NK-92 treated with Interleukin-12 subunit alpha and Interleukin-12 subunit beta, amount 100 ng/mL, for 24 hours (cell line): ENCODE data around the gene KDM4B.

Experiments
- DNase-seq: peaks from one replicate; lab custom pipeline; 2025; lab: John Stamatoyannopoulos, UW

Gene KDM4B

DNA sequence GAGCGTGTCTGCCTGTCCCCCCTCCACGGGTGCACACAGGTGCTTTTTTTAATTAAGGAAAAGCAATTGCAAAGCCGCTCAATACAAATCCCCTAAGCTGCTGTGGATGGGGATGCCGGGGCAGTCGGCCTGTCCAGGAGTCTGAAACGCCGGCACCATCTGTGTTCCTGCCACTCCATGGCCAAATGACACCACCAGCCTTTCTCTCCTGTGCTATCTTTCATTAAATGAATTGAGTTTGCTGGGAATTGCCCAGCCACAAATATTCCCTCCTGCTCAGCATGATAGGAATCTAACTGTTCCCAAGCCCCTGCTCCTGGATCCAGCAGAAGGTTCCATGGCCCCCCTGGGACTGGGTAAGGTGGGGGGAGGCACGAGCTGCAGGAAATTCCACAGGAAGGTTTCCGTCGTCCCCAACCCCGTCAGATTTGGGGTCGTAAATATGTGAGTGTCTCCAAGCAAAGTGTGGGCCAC, 139.2 kb downstream of the KDM4B start:
- DNase-seq, result no peak

DNA sequence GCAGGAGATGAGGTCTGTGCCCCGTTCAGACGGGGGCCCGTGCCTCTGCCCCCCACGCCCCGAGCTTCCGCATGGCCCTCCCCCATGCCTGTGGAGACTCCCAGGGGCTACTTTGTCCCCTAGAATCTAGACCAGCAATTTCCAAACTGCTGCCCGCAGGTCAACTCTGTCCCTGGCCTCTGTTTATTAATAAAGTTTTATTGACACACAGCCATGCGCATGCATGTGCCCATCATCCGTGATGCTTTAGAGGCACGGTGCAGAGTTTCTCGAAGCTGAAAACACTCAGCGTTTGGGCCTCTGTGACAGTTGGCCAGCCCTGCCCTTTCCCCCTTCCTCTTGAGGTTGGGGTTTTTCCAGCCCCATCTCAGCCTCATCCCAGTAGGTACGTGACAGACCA, 140.0 kb downstream of the KDM4B start:
- DNase-seq, result no peak

DNA sequence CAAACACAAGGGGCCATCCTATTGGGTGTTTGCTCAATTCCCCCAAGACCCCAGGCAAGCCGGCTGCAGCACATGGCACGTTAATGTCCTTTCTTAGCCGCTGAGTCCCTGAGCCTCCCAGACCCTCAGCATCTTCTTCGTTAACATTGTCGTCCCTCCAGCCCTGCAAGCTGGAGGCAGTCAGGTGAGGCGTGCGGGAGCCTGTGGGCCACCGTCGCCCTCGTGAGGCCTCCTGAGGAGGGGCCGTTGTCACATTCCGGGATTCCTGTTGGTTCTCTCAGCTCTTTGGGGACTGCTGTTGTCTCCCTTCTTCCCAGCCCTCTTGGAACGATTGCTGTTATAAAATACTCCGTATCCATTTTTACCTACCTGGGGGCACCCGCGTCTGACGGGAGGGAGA, 140.6 kb downstream of the KDM4B start:
- DNase-seq, result no peak

DNA sequence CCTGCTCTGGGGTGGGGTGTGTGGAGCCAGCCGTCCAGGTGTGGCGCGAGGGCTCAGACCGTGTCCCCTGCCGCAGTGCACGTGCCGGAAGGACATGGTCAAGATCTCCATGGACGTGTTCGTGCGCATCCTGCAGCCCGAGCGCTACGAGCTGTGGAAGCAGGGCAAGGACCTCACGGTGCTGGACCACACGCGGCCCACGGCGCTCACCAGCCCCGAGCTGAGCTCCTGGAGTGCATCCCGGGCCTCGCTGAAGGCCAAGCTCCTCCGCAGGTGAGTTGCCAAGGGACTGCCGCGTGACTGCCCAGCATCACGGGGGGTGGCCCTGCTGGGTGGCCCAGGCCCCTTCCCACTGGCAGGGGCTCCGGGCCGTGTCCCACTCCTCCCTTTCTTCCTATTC, 141.6 kb downstream of the KDM4B start:
- no peak for DNase-seq

DNA sequence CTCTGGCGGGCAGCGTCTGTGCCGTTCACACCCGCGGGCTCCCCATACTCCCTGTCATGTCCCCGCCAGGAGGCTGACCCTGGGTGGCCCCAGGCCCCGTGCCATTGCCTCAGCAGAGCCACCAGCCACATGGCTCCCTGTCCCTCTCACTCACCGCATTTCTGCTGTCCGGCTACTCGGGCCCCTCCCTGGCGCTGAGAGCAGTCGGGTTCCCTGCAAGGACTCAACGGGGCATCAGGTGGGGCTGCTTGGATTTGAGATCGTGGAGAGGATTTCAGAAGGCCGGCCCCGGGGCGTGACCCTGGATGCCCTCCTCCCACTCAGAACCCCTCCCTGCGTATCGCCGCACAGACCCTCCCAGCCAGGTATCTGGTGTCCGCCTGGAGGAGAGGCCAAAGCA, 142.1 kb downstream of the KDM4B start:
- no peak for DNase-seq

DNA sequence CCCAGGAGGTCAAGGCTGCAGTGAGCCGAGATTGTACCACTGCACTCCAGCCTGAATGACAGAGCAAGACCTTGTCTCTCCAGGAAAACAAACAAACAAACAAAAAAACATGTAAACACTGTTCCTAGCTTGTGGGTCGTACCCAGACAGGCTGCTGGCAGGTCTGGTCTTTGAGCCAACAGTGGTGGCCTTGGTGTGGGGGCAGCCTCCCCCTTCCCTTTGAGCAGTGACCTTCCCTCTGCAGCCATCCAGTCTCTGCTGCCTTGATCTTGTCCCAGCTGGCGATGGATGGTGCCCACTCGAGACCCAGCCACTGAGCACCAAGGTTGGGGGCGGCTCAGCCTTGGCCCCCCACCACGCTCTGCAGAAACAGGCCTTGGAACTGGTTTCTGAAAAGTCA, 143.3 kb downstream of the KDM4B start:
- no peak for DNase-seq

DNA sequence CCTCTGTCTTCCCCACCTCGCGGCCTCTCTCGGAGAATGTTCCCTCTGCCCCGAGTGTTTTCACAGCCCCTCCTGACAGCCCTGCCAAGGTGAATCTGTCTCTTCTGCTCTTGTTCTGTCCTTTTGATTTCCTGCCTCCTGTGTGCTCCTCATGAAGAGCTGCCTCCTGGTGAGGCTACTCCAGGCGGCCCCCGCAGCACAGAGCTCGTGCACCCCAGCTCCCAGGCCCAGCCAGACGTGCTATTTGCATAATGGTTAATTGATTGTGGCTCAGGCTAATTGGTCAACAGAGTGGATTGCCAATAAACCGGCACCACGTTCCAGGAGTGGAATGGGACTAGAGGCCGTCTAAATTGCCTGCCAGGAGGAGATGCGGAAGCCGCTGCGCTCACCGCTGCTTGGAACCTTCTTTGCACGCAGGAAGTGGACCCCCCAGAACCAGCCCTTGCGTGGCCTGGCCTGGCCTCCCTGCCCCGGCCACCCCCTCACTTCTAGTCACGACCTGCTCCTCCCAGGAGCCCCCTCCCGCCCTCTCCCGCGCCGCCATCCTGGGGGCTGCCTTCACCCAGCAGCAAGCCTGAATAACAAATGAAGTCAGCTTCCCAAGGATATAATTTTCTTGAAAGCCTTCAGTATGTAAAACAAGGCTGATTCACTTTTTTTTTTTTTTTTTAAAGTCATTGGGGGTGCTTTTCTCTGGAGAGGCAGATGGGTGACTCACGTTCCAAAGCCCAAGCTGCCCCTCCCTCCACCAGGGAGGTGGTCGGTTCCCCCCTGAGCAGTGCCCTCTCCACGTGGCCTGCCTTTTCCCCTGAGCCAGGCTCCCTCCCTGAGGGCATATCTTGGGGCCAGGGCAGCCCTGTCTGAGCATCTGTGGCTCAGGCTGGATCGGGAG, 144.0 kb downstream of the KDM4B start:
- DNase-seq, result no peak

DNA sequence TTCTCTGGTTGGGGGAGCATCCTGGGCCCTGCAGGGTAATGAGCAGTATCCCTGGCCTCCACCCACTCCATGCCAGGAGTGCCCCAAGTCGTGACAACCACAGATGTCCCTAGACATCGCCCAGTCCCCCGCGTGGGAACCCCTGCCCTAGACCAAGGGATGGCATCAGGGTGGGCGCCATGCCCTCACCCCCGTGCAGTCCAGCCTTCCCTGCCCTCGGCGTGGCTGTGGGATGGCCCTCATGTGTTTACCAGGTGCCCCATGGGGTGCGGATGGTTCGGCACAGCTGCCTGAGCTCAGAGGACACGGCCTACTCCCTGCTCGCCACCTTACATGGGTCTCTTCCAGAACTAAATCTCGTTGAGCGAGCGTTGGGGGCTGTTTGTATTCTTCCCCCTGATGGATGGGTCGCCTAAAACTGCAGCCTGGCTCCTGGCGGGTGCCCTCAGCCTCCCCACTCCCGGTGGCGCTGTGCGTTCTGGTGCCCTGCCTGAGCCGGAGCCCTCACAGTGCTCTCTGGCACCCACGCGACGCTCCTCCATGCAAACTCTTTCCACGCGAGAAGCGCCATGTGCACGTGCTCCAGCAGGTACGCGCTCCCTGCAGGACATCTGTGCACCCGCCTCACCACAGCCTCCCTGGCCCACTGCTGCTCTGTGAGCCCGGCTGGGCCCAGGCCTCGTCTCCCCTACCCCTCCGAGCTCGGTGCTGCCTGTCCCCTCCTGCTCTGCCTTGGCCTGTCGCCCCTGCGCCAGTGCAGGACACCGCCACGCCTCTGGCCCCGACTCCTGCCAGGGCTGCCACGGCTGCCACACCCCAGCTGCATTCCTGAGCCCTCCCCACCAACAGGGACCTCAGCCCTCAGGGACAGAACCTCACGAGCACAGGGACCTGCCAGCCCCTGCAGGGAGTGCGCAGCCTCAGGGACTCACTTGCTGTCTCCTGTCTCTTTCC, 145.0 kb downstream of the KDM4B start:
- no peak for DNase-seq

DNA sequence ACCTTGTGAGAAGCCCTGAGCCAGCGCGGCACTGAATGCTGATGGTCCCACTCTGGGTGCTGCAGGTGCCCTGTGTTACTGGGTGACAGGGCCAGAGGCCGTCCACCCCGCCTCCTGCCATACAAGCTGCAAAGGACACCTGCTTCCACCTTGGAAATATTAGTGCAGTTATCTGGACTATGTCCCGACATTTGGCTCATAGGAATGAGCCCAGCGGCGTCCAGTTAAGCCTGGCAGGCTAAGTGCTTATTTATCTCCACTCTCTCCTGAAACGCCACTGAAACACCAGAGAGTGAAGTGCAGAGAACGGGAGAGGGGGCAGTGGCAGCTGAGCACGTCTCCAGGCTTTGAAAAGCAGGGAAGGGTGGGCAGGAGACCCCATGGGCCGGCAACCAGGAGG, 145.8 kb downstream of the KDM4B start:
- no peak for DNase-seq

DNA sequence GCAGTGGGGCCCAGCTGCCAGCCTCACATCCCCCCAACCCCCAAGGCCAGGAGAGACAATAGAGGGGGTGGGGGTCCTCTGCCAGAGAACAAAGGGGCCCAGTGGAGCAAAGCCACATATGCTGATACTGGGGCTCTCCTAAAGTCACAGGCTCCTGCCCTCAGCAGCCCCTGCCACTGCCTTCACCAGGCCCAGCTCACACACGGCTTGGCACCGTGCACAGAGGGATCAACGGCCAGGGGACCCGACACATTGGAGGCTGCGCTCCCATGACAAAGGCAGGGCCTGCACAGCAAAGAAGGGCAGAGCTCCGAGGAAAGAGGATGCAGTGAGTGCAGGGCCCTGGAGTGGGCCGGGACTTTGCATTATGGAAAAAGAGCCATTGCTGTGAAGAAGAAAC, 146.4 kb downstream of the KDM4B start:
- no peak for DNase-seq

DNA sequence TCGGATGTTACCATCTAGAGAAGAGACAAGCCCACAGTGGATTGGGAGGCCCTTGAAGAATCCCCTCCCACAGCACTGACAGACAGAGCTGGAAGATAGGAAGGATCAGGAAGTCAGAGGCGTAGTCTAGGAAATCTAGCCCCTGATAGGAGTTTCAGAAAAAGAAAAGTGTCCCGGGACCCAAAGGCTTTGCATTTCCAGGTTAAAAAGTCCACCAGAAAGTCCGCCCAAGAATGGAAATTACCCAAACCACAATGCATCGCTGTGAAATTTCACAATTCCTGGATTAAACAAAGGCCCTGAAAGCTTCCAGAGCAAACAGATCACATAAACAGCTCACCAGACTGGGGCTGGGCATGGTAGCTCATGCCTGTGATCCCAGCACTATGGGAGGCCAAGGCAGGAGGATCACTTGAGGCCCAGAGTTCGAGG, 146.9 kb downstream of the KDM4B start:
- DNase-seq, result no peak

DNA sequence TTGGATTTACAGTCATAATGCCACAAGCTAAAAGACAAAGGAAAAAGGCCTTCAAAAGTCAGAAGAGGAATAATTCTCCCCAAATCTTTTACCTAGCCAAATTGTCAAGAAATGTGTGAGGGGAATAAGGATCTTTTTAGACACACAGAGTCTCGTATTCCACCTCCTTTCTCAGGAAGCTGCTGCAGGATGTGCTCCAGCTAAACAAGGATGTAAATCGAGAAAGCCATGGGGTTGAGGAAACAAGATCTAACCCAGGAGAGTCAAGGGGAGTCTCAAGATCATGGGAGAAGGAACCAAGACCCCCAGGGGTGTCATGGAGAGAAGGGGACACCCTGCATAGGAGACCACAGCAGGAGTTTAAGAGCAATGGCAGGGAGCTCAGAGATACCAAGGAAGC, 147.4 kb downstream of the KDM4B start:
- DNase-seq, result no peak

DNA sequence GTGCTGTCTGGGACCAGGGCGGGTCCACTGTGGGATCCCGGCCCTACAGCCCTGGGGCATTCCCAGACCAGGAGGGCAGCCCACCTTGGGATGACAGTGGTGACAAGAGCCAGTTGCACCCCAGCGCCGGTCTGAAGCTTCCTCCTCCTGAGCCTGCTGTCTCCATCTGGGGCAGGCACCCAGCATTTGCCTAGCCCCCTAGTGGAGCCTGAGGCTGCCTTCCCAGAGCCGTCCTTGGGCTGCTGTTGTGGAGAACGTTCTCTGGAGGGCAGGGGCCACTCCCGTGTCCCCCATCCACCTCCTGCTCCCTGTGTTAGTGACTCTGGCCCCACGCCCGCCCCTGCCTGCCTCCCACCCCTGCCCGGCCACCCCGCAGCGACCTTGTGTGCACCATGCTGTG, 148.5 kb downstream of the KDM4B start:
- no peak for DNase-seq

DNA sequence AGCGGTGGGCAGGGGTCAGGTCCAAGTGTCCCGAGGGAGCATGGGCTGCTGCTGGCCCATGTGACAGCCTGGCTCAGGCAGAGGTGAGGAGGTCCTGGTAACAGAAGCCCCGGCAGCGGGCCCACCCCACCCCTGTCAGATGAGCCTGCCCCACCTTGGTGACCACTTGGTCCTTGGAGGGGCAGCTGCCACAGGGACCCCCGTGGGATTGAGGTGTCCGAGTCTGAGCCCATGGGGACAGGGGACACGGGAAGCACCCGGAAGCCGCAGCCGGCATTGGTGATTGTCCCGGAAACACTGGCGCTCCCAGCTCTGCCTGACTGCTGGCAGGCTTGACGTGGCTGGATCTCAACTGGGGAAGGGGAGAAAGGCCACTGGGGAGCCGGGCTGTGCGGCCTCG, 149.1 kb downstream of the KDM4B start:
- no peak for DNase-seq

DNA sequence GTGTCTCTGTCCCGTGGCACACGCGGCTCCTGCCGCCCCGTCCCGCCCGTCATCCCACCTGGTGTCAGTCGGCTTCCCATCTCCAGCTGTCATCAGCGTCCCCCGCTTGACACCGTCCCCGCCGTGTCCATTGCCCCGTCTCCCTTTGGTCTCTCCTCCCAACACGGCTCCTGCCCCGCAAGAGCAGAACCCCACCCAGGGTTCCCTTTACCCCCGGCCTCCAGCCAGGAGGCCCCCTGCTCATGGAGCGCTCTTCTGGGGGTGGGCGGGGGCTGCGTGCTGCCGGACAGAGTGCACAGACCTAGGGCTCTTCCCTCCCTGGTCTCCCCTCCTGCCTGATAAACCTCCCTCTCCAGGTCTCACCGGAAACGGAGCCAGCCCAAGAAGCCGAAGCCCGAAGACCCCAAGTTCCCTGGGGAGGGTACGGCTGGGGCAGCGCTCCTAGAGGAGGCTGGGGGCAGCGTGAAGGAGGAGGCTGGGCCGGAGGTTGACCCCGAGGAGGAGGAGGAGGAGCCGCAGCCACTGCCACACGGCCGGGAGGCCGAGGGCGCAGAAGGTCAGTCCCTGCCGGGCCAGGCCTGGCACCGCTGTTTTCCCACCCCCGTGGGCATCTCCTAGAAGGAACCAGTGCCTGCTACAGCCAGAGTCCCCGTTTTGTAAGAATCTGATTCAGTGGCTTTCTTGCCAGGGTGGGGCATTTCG, 150.5 kb downstream of the KDM4B start:
- DNase-seq, result no peak

DNA sequence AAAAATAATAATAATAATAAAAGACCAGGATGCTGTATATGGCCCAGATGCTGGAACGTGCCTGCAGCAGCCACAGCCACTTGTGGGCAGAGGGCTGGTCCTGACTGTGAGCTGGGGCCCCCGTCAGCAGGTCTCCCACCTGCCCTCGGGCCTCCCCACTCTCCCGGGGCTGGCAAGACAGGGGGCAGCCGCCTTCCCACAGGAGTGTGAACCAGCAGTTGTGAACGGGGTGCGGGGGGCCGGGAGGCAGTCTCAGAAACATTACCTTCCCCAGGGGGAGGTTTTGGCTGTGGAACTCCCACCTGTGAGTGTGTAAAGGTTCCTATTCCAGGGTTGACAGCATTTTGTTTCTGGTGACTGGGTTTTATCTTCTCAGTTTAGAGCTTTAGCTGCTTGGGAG, 151.4 kb downstream of the KDM4B start:
- DNase-seq, result no peak

DNA sequence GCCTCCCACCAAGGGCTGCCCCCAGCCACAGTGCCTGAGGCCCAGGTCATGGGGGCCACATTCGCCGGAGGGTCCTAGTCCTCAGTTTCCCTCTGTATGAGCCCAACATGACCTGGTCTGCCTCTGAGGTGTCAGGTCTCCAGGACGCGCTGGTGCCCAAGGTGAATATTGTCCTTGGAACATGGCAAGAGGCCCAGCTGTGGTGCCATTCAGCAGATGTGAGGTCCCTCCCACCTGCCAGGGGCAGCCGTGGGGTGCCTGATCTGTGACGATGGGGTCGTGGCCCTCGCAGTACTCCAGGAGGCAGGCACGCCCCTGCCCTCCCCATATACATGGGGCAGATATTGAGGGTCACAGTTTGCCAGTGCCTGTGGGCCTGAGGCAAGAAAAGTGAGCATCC, 151.9 kb downstream of the KDM4B start:
- DNase-seq, result no peak

DNA sequence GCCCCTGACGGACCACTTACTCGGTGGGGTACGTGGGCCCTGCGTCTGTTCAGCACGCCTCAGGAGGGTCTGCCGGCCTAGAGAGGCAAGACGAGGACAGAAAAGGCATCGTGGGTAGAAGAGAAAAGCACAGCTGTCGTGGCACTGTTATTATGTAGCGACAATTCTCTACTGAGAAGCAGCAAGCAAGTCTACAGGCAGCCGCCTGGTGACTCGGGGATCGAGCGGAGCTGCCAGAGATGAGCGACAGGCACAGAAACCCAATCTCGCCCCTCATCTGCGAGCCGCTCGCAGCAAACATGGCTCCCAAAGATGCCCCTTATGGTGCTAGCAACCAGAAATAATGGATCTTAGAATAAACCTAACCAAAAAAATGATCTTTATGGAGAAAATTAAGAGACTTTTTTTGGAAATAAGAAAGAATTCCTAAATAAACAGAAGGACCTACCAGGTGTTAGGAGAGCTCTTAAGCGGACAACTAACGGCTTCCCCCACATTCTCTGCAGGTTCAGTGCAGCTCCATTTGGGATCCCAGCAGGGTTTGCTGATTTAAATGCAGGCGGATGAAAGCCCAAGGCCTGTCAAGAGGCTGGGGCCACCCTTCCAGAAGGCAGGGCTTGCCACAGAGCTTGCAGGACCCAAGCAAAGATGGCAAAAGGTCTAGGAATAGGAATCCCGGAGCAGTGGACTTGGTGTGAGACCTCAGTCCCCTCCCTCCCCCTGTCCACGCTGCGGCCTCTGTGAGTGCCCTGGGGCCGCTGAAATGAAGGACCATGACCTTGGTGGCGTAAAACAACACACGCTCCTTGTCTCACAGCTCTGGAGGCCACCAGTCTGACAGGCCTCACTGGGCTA, 152.6 kb downstream of the KDM4B start:
- DNase-seq, result no peak

DNA sequence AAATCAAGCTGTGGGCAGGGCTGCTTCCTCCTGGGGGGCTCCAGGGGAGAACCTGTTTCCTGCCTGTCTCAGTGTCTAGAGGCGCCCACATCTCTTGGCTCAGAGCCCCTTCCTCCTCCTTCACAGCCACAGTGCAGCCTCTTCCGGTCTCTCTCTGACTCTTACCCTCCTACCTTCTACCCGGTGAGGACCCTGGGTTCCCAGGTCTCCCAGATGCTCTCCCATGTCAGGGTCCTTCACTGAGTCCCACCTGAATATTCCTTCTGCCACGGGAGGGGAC, 153.1 kb downstream of the KDM4B start:
- no peak for DNase-seq

DNA sequence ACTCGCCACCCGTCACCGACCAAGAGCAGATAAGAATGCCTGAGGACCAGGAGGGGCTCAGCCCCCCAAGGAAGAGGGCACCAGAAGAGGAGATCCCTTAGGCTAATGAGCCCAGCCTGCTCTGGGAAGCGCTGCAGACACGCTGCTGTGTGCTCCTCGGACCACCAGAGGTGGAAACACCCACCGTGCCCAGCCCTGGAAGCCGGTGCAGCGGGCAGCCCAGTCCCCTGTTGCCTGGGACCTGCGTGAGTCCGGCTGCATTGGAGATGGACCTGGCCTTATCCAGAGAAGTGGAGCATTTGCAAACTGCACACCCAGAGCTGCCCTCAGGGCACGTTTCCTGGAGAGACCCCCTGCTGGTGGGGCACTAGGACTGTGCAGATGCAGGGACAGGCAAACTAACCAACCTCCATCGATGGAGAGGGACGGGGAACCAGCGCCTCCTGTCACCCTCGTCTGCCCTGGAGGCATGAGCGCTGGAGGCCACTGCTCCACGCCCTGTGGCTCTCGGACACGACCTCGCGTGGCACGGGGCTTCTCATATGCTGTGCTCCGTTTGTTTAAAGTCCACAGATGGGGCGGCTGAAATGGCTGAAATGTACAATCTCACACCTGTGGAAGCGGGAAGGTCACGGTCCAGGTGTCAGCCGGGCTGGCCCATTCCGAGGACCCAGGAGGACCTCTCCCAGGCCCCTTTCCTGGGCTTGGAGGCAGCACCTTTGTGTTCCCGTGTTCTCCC, 153.9 kb downstream of the KDM4B start:
- no peak for DNase-seq

DNA sequence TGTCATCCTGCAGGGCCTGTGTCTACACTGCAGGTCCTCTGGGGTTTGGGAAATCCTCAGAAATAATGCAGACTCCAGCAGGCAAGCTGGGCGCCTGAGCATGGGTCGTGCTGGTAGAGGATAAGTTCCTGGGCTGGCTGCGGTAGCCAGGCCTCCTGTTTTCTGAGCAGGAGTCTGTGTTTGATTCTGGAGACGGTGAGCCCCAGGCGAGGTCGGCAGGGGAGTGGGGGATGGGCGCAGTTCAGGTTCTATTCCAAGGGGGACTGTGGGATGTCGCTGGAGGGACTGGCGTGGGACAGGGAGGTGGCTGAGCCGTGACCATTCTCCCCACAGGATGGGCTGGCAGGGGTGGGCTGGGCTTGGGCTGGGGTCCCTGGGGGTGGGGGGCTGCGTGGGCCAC, 154.7 kb downstream of the KDM4B start:
- no peak for DNase-seq
